HL-60/S4 (cell line): Measurements from ENCODE around the gene AQP2.

Source experiments
- in situ Hi-C: fragments of 300-500 bp; cut with MboI; formaldehyde crosslinking; loops from 2 replicates; pipeline ENCODE4 v1.14.3; 2022; ENCODE audit warnings: low sequenced_read_pairs

Gene AQP2

GRCh38 chr12:49920241-49920914, 30.2 kb upstream of the AQP2 start:
- in situ Hi-C loops: no loop called here

DNA sequence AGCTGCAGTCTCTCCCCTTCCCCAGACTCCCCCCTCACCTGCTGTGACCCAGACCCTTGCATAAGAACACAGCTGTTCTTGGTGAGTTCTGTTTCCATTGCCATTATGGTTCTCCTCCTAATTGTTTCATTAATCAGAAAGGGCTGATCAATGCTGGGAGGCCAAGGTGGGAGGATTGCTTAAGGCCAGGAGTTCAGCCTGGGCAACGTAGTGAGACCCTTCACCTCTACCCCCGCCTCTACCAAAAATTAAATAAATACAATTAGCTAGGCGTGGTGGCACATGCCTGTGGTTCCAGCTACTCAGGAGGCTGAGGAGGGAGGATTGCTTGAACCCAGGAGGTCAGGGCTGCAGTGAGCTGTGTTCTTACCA, 29.6 kb upstream of the AQP2 start:
- in situ Hi-C loops: no loop called here

GRCh38 chr12:49921299-49921698, 29.2 kb upstream of the AQP2 start:
- in situ Hi-C loops: no loop called here

GRCh38 chr12:49921936-49922335, 28.6 kb upstream of the AQP2 start:
- in situ Hi-C loops: no loop called here

DNA sequence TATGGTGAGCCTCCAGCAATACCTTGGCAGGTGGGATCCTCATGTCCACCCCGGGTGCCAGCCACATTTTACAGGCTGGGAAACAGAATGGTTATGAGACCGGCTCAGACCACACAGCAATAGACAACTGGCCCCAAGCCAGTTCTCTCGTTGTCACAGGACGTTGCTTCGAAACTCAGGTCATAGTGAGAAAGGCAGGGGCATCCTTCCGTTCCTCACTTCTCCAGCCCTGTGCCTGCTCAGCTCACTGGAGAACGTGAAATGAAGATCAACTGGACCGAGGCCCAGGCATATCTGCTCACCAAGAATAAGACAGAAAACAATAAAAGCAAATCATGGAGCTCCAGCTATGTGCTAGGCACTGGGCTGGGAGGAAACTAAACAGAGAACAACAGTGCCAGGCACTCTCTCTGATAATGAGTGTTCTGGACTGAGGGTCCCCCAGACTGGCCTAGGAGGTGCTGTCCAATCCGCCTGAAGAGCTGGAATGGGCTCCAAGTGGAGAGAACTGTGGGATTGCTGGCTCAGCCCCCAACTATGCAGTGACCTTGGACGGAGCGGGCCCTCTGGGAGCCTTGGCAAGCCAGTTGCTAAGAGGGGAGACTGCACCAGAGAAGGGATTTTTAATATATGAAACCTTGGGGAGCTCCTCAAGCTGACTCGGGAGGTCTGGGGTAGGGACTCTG, 28.0 kb upstream of the AQP2 start:
- in situ Hi-C loops: no loop called here

GRCh38 chr12:49923035-49923644, 27.4 kb upstream of the AQP2 start:
- in situ Hi-C loops: no loop called here

GRCh38 chr12:49923880-49924556, 26.5 kb upstream of the AQP2 start:
- in situ Hi-C loops: no loop called here

DNA sequence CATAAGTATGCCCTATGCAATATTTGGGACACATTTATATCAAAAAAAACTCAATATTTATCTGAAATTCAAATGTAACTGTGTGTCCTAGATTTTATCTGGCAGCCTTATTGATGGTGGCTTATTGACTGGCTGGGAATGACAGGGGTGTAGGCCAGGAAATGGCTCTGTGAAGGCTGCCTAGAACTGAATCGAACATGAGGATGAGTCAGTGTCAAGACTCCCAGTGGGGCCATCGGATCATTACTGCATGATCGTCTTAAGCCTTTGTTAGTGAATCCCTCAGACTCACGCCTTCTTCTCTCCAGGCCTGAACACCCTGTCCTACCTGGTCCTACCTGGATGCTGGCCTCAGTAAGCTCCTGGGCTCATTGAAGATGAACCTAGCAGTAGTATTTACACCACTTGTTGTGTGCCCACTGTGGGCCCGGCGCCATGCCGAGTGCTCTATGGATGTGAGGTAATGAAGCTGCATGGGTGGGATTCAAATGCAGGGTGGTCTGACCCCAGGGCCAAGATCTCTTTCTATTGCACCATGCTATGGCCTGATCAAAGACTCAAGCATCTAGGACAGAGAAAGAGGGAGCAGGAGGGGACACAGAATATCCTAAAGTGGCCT, 25.8 kb upstream of the AQP2 start:
- in situ Hi-C loops: no loop called here

- in situ Hi-C loops: no loop called here
Measured at GRCh38 chr12:49925433-49926204, 24.9 kb upstream of the AQP2 start.

GRCh38 chr12:49928471-49928870, 22.1 kb upstream of the AQP2 start:
- in situ Hi-C loops: no loop called here

- in situ Hi-C loops: no loop called here
Measured at GRCh38 chr12:49929581-49929980, 21.0 kb upstream of the AQP2 start.

- in situ Hi-C loops: no loop called here
Measured at GRCh38 chr12:49930515-49931288, 19.8 kb upstream of the AQP2 start.

DNA sequence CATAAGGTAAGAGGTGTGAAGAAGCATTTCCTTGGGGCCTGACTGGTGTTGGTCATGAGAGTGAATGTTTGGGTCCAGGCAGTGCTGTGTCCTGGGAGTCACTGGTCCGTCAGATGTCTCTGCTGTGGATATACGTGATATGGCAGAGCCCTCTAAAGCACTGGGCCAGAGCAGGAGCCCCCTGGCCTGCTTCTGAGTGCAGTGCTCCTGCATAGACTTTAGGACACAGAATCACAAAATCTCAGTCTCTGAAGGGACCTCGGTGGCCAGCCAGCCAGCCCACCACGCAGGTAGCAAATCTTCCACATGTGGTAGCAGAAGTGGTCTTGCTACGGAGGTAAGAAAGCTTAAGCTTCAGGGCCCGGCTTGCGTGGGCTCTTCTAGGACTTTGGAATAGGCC, 18.5 kb upstream of the AQP2 start:
- in situ Hi-C loops: no loop called here

DNA sequence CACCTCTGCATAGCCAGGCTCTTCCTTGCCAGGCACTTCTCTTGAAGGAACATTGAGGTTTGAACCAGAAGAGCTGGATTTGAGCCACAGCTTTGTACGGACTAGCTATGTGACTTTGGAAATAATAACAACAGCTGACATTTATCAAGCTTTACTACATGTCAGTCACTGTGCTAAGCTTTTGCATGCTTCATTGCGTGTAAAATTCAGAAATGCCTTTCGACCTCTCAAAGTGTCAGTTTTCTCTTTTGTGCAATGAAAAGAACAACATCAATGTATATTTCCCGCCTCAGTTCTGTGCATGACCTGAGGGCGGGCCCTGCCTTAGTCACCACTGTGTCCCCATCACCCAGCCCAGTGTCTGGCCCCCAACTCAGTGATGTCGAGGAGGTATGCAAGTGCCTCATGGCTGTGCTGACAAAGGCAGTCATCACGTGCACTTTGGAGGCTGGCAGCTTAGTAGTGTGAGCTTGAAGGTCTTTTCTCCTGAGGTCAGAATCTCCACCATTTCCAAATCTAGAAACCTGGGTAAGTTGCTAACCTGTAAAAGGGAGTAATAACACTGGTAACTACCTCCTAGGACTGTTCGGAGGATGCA, 17.9 kb upstream of the AQP2 start:
- in situ Hi-C loops: no loop called here

- in situ Hi-C loops: no loop called here
Measured at GRCh38 chr12:49933796-49934195, 16.7 kb upstream of the AQP2 start.

DNA sequence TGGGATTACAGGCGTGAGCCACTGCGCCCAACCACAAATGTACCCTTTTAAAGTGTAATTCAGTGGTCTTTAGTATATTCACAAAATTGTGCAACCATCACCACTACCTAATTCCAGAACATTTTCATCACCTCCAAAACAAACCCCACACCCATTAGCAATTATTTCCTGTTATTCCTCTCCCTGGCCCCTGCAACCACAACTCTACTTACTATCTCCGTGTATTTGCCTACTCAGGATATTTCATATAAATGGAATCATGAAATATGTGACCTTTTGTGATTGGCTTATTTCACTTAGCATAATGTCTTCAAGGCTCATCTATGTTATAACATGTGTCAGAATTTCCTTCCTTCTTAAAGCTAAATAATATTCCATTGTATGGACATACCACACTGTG, 16.0 kb upstream of the AQP2 start:
- in situ Hi-C loops: no loop called here

- in situ Hi-C loops: no loop called here
Measured at GRCh38 chr12:49936925-49937324, 13.6 kb upstream of the AQP2 start.

DNA sequence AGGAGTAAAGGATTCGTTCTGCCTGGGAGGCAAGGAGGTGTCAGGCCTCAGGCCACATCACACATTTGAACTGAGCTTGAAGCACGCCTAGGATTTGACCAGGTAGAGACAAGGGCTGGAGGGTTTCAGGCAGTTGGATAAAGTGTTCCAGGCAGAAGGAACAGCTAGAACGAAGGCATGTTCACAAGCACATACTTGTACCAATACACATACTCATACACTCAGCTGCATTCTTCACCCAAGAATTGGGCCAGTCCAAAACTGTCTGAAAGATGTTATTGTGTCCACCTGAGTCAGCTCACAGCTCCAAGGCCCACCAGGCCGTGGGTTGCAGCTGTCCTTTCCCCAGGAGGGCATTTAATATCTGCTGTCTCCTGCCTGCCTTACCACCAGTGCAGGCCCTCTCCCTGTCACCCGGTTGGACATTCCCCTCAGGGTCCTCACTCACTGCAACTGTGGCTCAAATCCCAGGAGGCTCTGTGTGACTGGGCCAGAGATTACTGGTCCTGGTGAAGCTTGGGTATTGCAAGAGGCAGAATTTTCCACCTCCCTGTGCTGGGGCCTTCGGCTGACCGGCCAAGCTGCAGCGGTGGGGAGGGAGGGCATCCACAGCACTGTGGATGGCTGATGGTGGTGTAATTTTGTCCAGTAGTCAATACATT, 12.8 kb upstream of the AQP2 start:
- in situ Hi-C loops: no loop called here

GRCh38 chr12:49939307-49939706, 11.2 kb upstream of the AQP2 start:
- in situ Hi-C loops: no loop called here
